Astrocyte (in vitro differentiated cells and primary cell): ENCODE data around the gene GAB1.

Source experiments
- CTCF ChIP-seq: IDR thresholded peaks from 2 replicates; pipeline ENCODE4 v1.5.1; 2011; ENCODE audit warnings: low read depth, mild to moderate bottlenecking, inconsistent platforms, low read length, moderate library complexity; ENCODE audit not compliant: insufficient read depth
- EZH2 ChIP-seq: IDR thresholded peaks from 2 replicates; pipeline ENCODE4 v1.6.1; 2012; ENCODE audit warnings: mild to moderate bottlenecking, low read length, inconsistent platforms; ENCODE audit not compliant: insufficient read depth

- TF ChIP-seq CTCF, result no peak
- TF ChIP-seq EZH2, result no peak
Measured at GRCh38 chr4:143339497-143339896, 2.8 kb downstream of the GAB1 start.
